GM18505 (cell line): ENCODE results near the gene PDE3B.
"Not testable (repeated sequence)": the region's sequence is repeated elsewhere in the genome, so short reads cannot be mapped to it uniquely, and the experiment has no call there.

Source experiments
- ATAC-seq: cut with Tn5 transposase; IDR thresholded peaks from one replicate; pipeline ENCODE4 v1.9.1; 2021; ENCODE audit not compliant: unreplicated experiment
- POLR2A ChIP-seq: IDR thresholded peaks from 4 replicates; pipeline ENCODE4 v1.6.1; 2011; ENCODE audit warnings: borderline replicate concordance; ENCODE audit not compliant: insufficient read depth, insufficient read length; ENCODE audit errors: extremely low read depth

PDE3B gene

DNA sequence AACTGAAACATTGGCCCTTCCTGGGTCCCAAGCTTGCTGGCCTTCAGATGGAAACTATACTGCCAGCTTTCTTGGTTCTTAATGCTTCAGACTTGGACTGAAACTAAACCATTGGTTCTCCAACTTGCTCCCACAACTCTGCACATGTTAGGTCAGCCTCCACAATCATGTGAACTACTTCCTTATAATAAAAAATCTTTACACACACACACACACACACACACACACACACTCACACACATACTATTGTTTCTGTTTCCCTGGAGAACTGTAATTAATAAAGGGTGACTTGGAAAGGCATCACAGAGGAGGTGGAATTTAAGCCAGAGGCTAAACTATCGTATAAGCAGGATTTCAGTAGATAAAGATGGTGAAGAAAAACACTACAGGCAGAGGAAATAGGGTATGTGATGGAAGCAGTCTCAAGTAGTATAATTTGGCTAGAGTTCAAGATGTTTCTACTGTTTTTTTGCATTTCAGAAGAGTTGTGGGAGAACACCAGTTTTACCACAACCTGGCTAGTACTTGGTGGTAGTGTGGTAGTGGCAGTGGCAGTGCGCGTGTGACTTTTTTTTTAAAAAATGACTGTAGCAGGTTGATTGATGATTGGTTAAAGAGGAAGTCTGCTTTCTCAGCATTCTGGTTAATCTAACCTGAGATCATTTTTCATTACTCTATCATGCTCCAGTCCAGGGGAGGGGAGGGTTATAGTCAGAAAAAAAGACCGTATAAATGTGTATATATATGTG is 70.1 kb downstream of the PDE3B start:
- TF ChIP-seq POLR2A: no peak
- ATAC-seq: no peak

DNA sequence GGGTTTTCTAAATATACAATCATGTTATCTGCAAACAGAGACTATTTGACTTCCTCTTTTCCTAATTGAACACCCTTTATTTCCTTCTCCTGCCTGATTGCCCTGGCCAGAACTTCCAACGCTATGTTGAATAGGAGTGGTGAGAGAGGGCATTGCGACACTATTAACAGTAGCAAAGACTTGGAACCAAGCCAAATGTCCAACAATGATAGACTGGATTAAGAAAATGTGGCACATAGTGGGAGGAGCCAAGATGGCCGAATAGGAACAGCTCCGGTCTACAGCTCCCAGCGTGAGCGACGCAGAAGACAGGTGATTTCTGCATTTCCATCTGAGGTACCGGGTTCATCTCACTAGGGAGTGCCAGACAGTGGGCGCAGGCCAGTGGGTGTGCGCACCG is 72.1 kb downstream of the PDE3B start:
- not testable (repeated sequence) for ATAC-seq

DNA sequence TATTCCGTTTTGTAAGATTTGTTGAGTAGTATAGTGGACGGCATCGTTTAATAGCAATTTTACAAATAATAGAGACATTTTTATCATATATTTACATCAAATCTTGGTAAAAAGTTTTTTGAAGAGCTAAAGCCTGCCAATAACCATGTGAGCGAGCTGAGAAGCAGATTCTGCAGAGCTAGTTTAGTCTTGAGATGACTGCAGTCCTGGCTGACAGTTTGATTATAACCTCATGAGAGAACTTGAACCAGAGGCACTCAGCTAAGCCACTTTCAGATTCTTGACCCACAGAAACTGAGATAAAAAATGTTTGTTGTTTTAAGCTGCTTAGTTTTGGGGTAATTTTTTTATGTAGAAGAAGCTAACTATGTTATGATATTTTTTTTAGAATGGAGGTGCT is 78.9 kb downstream of the PDE3B start:
- ATAC-seq: no peak
- no peak for TF ChIP-seq POLR2A

DNA sequence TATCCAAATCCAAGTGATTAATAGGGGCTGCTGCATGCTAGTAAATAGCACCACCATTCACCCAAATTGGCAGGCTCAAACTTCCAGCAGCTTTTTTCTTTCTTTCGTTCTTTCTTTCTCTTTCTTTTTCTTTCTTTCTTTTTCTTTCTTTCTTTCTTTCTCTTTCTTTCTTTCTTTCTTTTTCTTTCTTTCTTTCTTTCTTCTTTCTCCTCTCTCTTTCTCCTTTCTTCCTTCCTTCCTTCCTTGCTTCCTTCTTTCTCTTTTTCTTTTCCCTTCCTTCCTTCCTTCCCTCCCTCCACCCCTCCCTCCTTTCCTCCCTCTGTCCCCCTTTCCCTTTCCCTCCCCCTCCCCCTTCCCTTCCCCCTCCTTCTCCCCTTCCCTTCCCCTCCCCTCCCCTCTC is 81.5 kb downstream of the PDE3B start:
- no peak for ATAC-seq
- TF ChIP-seq POLR2A: no peak

DNA sequence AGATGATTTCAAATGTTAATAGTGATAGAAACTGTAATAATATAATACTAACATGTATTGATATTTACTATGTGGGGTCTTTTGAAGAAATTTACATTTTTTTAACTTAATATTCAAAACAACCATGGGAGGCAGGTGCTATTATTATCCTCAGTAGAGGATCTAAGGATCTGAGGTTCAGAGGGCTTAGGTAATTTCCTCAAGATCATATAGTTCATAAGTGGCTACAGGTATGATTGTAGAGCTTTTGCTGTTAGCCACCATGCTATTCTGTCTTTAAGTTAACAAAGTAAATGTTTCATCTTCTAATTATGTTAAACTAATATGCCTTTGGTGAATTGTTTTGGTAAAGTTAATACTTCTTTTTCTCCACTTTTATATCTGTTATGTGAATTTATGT is 83.6 kb downstream of the PDE3B start:
- ATAC-seq: no peak
- no peak for TF ChIP-seq POLR2A

DNA sequence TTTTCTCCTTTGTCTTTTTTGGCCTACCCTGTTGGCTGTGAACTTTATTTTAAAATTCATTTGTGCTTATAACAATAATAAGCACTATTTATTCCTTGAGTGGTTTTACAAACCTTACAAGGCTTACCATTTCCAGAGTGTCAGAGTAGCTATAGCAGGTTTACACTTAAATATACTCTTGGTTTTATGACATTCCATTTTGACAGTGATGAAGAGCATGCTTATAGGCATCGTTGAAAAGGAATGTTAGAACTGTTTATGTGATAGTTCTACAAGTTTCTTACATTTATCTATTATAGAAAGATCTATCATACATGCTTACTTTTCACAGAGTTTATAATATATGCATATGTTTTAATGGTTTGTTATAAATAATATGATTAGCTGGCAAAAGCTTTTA is 84.1 kb downstream of the PDE3B start:
- no peak for ATAC-seq
- no peak for TF ChIP-seq POLR2A

DNA sequence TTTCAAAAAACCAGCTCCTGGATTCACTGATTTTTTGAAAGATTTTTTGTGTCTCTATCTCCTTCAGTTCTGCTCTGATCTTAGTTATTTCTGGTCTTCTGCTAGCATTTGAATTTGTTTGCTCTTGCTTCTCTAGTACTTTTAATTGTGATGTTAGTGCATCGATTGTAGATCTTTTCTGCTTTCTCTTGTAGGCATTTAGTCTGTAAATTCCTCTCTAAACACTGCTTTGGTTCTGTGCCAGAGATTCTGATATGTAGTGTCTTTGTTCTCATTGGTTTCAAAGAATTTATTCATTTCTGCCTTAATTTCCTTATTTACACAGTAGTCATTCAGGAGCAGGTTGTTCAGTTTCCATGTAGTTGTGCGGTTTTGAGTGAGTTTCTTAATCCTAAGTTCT is 96.9 kb downstream of the PDE3B start:
- ATAC-seq: not testable (repeated sequence)

DNA sequence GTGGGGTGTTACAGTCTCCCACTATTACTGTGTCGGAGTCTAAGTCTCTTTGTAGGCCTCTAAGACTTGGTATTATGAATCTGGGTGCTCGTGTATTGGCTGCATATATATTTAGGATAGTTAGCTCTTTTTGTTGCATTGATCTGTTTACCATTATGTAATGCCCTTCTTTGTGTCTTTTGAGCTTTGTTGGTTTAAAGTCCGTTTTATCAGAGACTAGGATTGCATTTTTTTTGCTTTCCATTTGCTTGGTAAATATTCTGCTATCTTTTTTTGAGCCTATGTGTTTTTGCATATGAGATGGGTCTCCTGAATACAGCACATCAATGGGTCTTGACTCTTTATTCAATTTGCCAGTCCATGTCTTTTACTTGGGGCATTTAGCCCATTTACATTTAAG is 97.6 kb downstream of the PDE3B start:
- ATAC-seq: no peak
- no peak for TF ChIP-seq POLR2A

DNA sequence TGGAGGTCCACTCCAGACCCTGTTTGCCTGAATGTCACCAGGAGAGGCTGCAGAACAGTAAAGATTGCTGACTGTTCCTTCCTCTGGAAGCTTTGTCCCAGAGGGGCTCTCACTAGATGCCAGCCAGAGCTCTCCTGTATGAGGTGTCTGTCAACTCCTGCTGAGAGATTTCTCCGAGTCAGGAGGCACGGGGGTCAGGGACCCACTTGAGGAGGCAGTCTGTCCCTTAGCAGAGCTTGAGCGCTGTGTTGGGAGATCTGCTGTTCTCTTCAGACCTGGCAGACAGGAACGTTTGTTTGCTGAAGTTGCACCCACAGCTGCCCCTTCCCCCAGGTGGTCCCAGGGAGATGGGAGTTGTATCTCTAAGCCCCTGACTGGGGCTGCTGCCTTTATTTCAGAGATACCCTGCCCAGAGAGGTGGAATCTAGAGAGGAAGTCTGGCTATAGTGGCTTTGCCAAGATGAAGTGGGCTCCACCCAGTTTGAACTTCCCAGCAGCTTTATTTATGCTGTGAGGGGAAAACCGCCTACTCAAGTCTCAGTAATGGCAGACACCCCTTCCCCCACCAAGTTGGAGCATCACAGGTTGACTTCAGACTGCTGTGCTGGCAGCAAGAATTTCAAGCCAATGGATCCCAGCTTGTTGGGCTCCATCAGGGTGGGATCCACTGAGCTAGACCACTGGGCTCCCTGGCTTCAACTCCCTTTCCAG is 99.4 kb downstream of the PDE3B start:
- no peak for TF ChIP-seq POLR2A
- no peak for ATAC-seq

DNA sequence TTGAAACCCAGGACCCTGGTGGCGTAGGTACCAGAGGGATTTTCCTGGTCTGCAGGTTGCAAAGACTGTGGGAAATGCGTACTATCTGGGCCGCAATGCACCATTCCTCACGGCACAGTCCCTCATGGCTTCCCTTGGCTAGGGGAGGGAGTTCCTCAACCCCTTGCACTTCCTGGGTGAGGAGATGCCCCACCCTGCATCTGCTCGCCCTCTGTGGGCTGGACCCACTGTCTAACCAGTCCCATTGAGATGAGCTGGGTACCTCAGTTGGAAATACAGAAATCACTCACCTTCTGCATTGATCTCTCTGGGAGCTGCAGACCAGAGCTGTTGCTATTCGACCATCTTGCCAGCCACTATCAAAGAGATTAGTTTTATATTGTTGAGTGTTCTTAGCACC is 100.1 kb downstream of the PDE3B start:
- ATAC-seq: not testable (repeated sequence)

DNA sequence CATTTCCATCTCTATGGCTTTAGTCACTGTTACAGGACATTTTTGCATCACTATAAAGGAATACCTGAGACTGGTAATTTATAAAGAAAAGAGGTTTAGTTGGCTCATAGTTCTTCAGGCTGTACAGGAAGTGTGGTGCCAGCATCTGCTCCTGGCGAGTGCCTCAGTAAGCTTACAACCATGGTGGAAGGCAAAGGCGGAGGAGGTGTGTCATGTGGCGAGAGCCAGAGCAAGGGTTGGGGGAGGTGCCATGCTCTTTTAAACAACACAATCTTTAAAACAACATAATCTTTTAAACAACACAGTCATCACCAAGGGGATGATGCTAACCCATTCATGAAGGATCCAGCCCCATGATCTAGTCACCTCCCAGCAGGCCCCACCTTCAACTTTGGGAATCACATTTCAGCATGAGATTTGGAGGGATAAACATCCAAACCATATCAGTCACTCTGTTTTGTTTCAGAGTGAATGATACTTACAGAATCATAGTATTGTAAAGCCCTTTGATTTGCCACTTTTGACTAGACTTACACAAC is 103.3 kb downstream of the PDE3B start:
- ATAC-seq: no peak
- no peak for TF ChIP-seq POLR2A

DNA sequence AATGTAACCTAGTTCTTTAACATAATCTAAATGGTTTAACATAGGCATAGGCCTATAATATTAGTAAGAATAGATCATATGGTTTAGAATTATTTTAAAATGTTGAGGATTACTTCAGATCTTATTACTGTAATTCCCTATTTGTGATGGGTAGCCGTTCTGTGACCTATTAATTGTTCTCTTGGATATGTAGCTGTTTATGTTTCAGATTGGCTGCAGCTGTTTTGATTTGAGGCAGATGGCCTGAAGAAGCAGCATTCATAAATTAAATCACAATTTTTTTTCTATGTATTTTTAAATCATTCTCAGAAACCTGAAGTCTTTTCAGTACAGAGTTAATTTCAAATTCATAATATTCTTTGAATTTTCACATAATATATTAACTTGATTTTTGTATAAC is 104.5 kb downstream of the PDE3B start:
- no peak for ATAC-seq
- TF ChIP-seq POLR2A: no peak

DNA sequence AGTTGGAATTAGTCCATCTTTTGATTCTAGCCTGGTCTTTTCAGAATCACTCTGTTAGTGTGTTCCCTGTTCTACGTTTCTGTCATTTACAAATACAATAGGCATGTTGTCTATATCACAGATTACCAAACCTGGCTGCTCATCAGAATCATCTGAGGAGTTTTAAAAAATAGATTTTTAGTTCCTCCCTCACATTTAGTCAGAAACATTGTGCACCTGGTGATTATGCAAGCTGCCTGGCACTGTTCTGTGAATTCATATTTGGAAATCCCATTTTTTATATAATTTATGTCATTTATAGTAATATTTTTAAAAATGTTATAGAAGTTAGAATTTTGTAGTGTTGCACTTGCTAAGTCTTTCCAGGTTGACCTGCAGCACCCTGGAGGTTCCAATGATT is 107.3 kb downstream of the PDE3B start:
- ATAC-seq: no peak
- no peak for TF ChIP-seq POLR2A

DNA sequence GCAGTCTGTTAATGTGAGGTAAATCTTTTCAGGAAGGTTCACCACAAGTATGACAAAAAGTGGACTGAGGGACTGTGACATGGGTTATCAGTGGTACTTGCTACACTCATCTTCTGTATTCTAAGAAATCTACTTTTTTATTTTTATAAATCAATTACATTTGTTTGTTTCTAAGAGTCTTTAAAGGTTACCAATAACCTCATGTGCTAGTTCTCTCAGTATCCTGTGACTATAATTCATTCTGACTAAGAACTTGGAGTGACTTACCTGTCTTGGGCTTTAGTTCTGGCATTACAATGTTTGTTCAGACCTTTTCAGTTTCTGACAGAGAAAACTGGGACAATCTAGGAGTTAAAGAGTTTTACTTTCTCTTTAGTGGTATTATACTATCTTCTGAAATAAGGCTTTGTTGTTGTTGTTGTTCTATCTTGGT is 108.4 kb downstream of the PDE3B start:
- TF ChIP-seq POLR2A: no peak
- no peak for ATAC-seq
